Astrocyte of the cerebellum (primary cell): ENCODE data around the gene PCNT.

ENCODE experiments used
- DNase-seq: peaks from one replicate; pipeline ENCODE4 v3.0.0-alpha.2; 2011; ENCODE audit warnings: low read depth
- H3K4me3 ChIP-seq: 2 replicates; pipeline ENCODE4 v1.5.1; 2011; ENCODE audit warnings: mild to moderate bottlenecking, low read depth, low read length, moderate library complexity
- in situ Hi-C: cut with HindIII; loops from 2 replicates; pipeline ENCODE4 v1.10.0; 2017; ENCODE audit warnings: low sequenced_read_pairs
- TF ChIP-seq, protein P1 (sequence below): IDR thresholded peaks from 2 replicates; pipeline ENCODE4 v1.5.1; 2012; ENCODE audit warnings: low read length, low read depth, moderate library complexity, mild to moderate bottlenecking; ENCODE audit errors: missing control alignments

The PCNT gene

DNA sequence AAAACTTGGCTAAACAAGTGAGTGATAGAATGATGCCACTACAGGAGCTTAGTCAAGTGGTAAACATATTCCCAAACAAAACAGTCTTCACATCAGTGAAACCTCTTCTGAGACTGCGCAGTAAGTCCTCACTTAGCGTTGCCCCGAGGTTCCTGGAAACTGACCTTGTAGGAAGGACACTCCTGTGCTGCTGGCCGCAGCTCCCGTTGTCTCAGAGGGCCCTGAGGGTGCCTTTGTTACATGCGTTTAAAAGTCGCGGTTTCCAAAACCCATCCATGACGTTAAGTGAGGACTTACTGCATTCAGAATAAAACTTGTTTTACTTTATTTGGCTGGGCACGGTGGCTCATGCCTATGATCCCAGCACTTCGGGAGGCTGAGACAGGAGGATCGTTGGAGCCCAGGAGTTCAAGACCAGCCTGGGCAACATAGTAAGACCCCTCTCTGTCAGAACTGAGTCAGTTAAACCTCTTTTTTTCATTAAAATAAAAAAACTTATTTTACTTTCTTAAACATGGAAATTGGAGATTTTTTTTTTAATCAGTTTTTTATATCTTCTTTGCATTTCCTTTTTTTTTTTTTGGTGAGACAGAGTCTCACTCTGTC, 98.8 kb downstream of the PCNT start:
- TF ChIP-seq, protein P1, sequence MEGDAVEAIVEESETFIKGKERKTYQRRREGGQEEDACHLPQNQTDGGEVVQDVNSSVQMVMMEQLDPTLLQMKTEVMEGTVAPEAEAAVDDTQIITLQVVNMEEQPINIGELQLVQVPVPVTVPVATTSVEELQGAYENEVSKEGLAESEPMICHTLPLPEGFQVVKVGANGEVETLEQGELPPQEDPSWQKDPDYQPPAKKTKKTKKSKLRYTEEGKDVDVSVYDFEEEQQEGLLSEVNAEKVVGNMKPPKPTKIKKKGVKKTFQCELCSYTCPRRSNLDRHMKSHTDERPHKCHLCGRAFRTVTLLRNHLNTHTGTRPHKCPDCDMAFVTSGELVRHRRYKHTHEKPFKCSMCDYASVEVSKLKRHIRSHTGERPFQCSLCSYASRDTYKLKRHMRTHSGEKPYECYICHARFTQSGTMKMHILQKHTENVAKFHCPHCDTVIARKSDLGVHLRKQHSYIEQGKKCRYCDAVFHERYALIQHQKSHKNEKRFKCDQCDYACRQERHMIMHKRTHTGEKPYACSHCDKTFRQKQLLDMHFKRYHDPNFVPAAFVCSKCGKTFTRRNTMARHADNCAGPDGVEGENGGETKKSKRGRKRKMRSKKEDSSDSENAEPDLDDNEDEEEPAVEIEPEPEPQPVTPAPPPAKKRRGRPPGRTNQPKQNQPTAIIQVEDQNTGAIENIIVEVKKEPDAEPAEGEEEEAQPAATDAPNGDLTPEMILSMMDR: no peak
- in situ Hi-C loops: no loop called here
- H3K4me3 ChIP-seq: no peak overlapping the region
- no peak for DNase-seq

DNA sequence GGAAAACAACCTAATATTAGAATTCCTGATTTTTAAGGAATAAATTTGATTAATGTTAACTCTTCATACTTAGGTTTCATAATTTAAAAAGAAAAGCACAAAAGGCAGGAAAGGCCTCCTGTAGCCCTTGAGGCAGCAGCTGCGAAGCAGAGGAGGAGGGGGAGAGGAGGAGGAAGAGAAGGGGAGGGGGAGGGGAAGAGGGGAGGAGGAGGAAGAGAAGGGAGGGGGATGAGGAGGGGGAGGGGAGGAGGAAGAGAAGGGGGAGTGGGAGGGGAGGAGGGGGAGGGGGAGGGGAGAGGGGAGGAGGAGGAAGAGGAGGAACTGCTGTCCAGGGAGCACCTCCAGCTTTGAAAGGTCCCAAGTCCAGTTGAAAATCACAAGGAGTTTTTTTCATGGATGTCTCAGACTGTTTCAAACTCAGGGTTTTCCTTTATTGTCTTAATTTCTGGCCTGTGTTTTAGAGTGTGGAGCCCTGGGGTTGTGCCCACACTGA, 99.6 kb downstream of the PCNT start:
- in situ Hi-C loops: no loop called here
- no peak for DNase-seq
- H3K4me3 ChIP-seq: no peak overlapping the region
- TF ChIP-seq, protein P1: no peak

DNA sequence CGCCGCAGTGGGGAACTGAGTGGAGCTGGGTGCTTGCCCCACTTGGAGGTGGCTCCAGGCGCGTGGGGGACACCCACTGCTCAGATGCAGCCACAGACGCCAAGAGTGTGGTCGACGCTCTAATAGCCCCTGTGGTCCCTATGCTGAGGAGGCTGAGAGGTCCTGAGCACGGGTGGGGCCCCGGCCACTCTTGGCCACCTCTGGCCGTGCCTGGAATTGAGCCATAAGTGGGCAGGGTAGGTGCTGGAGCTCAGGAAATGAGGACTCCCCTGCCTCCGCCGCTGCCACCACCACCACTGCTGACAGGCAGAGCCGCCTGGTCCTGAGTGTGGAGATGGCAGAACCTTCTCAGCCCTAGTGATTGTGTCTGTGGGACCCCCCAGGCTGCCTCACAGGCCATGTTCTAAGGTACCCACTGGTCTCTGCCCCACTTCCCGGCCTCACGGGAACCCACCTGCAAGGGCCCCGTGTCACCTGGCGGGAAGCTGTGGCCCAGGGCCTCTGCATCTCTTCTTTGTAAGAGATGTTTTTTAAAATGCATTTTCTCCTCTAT, 100.2 kb downstream of the PCNT start:
- in situ Hi-C loops: no loop called here
- DNase-seq: no peak
- no peak overlapping the region for H3K4me3 ChIP-seq
- TF ChIP-seq, protein P1: no peak

DNA sequence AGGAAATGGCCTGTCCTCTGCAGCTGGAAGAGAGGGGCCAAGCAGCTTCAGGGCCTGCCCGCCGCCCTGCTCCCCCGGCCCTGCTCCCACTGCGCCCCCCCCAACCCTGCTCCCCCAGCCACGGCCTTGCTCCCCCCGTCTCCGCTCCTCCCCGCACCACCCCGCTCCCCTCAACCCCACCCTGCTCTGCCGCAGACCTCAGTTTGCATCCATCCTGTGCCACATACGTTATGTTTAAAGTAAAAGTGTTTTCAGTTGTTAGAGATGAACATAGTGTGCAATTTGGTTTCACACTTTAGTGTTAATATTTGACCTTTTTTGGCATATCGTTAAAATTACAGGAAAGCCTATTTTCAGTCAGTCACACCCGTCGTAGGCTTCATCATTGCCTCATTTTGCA, 100.7 kb downstream of the PCNT start:
- H3K4me3 ChIP-seq: no peak overlapping the region
- in situ Hi-C loops: loop anchor here (5.0 kb wide), 1 partner anchor 32 kb away; no protein-coding TSS in a partner anchor
- DNase-seq: no peak
- TF ChIP-seq, protein P1: no peak

DNA sequence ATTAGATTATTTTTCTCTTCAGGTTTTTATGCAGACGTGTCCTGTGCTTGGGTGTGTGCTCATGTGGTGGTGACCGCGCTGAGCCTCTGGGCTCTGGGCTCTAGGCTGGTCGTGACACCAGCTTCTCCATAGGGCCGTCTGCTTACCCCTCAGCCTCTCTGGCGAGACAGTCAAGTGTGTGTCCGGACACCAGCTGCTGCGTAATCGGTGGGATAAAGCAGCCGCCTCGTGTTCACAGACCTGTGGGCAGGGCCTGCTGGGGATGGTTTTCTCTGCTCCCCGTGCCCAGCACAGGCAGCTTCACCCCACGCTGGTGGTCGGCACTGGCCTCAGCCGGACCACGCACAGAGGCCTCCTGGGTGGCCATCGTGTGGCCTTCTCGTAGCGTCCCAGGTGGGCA, 101.1 kb downstream of the PCNT start:
- TF ChIP-seq, protein P1: no peak
- no peak for DNase-seq
- no peak overlapping the region for H3K4me3 ChIP-seq
- in situ Hi-C loops: loop anchor here (5.0 kb wide), 1 partner anchor 33 kb away; no protein-coding TSS in a partner anchor

DNA sequence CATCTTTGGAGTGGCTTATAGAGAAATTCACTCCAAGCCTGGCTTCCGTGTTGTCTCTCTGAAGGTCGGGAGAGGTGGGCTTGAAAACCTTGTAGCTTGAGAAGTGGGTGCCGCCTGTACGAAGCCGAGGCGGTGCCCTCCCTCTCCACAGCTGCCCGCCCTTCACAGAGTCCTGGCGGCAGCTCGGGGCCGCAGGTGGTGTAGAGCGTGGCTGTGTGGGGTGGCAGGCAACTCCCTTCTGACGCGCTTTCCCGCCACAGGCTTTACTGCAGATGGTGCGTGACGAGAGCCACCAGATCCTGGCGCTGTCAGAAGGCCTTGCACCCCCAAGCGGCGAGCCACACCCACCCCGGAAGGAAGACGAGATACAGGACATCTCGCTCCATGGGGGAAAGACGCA, 101.6 kb downstream of the PCNT start:
- DNase-seq: no peak

More for the DNA sequence above, 101.6 kb downstream of the PCNT start:
- H3K4me3 ChIP-seq: no peak overlapping the region
- TF ChIP-seq, protein P1: no peak
- in situ Hi-C loops: loop anchor here (5.0 kb wide), 1 partner anchor 33 kb away; no protein-coding TSS in a partner anchor
